Measurements from ENCODE around the gene CLDN5.

CLDN5 gene

DNA sequence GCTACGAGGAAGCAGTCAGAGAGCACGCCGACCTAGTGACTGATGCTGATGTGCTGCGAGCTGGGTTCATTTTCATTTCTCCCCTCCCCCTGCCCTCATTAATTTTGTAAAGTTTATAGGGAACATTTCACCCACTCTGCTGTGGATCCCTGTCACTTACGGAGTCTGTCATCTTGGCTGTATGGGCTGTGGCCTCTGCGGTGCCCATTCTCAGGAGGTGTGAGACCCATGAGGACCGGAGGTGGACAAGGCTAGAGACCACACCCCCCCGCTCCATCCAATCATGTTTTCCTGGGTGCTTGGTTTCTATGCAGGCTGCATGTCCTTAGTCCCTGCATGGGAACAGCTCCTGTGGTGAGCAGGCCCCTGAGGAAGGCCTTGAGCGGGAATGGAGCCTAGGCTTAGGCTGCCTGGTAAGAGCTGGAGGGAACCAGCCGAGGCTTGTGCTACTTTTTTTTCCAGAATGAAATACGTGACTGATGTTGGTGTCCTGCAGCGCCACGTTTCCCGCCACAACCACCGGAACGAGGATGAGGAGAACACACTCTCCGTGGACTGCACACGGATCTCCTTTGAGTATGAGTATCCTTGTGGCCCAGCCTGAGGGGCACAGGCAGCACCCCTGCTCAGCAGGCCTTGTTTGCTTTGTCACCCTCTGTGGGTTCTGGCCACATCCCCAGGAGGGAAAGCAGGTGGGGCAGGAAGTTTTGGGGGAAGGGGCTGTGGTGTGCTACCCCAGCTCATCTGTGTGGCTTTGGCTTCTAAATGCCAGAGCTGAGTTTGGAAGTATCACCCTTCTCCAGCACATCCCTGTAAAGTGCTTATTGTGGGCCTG is 19.1 kb downstream of the CLDN5 start:
- H3K4me3 ChIP-seq (ENCODE audit: low read length): no peak overlapping the region
- TF ChIP-seq, protein P1, sequence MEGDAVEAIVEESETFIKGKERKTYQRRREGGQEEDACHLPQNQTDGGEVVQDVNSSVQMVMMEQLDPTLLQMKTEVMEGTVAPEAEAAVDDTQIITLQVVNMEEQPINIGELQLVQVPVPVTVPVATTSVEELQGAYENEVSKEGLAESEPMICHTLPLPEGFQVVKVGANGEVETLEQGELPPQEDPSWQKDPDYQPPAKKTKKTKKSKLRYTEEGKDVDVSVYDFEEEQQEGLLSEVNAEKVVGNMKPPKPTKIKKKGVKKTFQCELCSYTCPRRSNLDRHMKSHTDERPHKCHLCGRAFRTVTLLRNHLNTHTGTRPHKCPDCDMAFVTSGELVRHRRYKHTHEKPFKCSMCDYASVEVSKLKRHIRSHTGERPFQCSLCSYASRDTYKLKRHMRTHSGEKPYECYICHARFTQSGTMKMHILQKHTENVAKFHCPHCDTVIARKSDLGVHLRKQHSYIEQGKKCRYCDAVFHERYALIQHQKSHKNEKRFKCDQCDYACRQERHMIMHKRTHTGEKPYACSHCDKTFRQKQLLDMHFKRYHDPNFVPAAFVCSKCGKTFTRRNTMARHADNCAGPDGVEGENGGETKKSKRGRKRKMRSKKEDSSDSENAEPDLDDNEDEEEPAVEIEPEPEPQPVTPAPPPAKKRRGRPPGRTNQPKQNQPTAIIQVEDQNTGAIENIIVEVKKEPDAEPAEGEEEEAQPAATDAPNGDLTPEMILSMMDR (conservative IDR thresholded peaks at IDR 0.05; ENCODE audit: low read depth, low read length): no peak
- DNase-seq (ENCODE audit: low read depth): no peak

DNA sequence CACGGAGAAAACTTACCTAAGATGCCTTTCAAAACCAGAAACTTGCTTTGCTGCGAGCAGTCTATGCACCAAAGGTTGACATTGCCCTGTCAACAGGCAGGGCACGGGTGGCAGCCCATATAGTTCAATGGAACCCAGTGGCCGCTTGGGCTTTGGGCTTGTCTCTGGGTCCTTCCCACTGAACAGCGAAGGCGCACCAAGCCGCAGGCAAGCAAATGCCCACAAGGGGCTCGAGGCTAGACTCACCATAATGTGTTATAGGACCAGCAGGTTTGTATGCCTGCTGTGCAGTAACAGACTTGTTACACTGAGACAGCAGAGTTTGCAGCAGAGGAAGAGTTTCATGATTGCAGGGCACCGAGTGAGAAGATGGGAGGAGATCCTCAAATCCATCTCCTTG is 20.3 kb downstream of the CLDN5 start:
- TF ChIP-seq, protein P1 (conservative IDR thresholded peaks at IDR 0.05; ENCODE audit: low read depth, low read length): no peak
- DNase-seq (ENCODE audit: low read depth): no peak
- H3K4me3 ChIP-seq (ENCODE audit: low read length): no peak overlapping the region

DNA sequence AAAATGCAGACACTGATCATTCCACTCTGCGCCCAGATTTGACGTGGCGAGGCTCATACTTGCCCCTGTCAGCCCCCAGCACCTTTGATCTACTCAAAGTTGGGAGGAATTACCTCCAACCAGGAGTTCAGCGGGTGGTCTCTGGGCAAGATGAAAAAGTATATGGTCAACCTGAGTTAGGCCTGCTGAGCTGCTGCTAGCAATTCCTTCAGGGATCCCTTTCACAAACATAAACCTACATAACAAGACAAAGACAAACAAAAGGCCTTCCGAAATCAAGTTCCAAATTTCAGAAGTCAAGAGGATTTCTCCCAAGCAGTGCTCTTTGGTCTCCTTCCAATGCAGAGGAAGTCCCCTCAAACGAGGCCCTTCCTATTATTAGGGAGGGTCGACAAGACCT is 20.8 kb downstream of the CLDN5 start:
- H3K4me3 ChIP-seq (ENCODE audit: low read length): no peak overlapping the region
- TF ChIP-seq, protein P1 (conservative IDR thresholded peaks at IDR 0.05; ENCODE audit: low read depth, low read length): no peak
- no peak for DNase-seq (ENCODE audit: low read depth)

DNA sequence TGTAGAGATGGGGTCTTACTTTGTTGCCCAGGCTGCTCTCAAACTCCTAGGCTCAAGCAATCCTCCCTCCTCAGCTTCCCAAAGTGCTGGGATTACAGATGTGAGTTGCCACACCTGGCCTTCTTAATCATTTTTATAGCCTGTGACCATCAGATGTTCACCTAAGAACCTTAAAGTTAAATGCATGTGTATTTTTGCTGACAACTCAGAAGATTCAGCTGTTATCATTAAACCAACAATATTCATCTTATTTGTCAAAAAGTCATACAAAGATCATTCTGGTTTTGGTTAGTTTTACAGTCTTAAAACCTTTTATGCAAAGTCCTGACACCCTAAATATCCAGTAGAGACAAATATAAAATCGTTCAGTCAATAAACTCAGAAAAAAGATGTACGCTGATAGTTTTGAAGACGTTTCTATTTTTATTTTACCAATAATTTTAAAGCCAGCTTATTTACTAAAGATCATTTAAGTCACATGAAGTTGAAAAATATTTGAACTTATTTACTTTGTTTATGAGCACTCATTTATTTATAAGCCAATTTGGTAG is 22.2 kb downstream of the CLDN5 start:
- no peak for DNase-seq (ENCODE audit: low read depth)
- TF ChIP-seq, protein P1 (conservative IDR thresholded peaks at IDR 0.05; ENCODE audit: low read depth, low read length): no peak

DNA sequence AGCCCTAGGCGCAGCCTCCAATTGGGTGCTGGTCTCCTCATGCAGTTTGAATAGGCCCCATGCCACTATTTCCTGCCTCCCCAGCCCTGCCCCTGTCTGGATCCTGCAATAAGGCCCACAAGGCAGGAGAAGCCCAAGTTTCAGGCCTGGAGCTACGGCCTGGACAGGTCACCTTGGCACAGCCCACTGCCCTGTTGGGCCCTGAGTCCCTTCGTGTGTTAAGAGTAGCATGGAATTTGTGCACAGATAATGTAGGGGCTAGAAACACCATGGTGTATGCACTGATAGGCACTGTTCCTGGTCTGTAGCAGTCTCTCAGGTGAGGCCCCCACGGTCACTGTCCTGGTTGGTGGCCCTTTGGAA is 24.3 kb downstream of the CLDN5 start:
- DNase-seq (ENCODE audit: low read depth): no peak
- TF ChIP-seq, protein P1 (conservative IDR thresholded peaks at IDR 0.05; ENCODE audit: low read depth, low read length): no peak
- H3K4me3 ChIP-seq (ENCODE audit: low read length): no peak overlapping the region

More for the DNA sequence above, 22.2 kb downstream of the CLDN5 start:
- no peak overlapping the region for H3K4me3 ChIP-seq (ENCODE audit: low read length)

DNA sequence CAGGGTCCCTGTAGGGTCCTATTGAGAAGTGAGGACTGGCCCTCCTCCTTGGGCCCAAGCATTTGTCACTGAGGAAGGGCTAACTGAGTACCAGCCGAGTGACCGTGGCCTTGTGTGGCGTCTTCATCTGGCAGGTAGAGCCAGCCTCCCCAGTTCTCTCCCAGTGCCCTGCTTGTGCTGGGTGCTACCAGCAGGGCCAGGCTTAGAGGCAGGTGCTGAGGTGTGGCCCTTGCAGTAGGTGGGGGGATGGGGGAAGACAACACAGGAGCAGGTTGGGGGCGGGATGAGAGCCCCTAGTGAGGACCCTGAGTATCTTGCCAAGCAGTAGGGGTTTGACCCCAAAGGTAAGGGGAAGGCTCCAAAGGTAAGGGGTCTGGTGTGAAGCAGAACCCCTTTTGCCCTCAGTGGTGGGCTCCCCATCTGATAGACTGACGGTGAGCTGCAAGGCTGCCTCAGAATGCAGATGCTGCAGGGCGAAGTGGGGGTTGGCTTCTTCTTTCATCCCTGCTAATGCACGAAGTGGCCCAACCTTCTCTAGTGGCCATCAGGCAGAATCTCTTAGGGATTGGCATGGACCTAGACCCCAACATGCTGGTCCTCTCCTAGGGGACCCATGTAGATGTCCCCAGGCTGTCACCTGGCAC is 24.9 kb downstream of the CLDN5 start:
- no peak for DNase-seq (ENCODE audit: low read depth)
- no peak overlapping the region for H3K4me3 ChIP-seq (ENCODE audit: low read length)
- TF ChIP-seq, protein P1 (conservative IDR thresholded peaks at IDR 0.05; ENCODE audit: low read depth, low read length): no peak

DNA sequence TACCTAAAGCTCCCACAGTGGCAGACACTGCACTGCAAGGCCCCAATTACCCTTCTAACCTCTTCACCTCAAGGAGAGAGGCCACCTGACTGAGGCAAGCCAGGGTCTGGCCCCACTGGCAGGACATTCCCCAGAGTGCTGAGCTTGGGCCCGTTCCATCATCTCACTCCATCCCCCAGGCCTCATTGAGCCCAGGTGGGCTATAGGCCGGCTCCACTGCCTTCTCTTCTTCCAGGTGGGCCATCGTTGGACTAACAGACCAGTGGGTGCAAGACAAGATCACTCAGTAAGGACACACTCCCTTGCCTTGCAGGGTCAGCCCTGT is 25.4 kb downstream of the CLDN5 start:
- H3K4me3 ChIP-seq (ENCODE audit: low read length): no peak overlapping the region
- TF ChIP-seq, protein P1 (conservative IDR thresholded peaks at IDR 0.05; ENCODE audit: low read depth, low read length): no peak
- DNase-seq (ENCODE audit: low read depth): no peak
